KMS-11 (cell line): ENCODE measurements around the gene BAIAP2L2.
"Not testable (repeated sequence)": the region's sequence is repeated elsewhere in the genome, so short reads cannot be mapped to it uniquely, and the experiment has no call there.

Source experiments
- H2AFZ ChIP-seq: fragments of 200-600 bp; sonication (generic); 2 replicates; pipeline ENCODE4 v1.6.1; 2016; ENCODE audit warnings: antibody characterized with exemption, mixed run types, low read depth
- H3K27ac ChIP-seq: fragments of 200-600 bp; sonication (generic); 2 replicates; pipeline ENCODE4 v1.6.1; 2016; ENCODE audit warnings: mild to moderate bottlenecking, mixed run types
- H3K27me3 ChIP-seq: fragments of 200-600 bp; sonication (generic); 2 replicates; pipeline ENCODE4 v1.6.1; 2017; ENCODE audit warnings: mild to moderate bottlenecking, low read depth, mixed run types, moderate library complexity; ENCODE audit not compliant: insufficient read depth
- H3K36me3 ChIP-seq: fragments of 200-600 bp; sonication (generic); 2 replicates; pipeline ENCODE4 v1.6.1; 2017; ENCODE audit warnings: mild to moderate bottlenecking, mixed run types; ENCODE audit not compliant: insufficient read depth
- H3K4me1 ChIP-seq: fragments of 200-600 bp; sonication (generic); 2 replicates; pipeline ENCODE4 v1.6.1; 2016; ENCODE audit warnings: mild to moderate bottlenecking, low read depth, mixed run types; ENCODE audit not compliant: poor library complexity, severe bottlenecking
- H3K4me2 ChIP-seq: fragments of 200-600 bp; sonication (generic); 2 replicates; pipeline ENCODE4 v1.7.0; 2016; ENCODE audit warnings: mild to moderate bottlenecking, mixed run types
- H3K4me3 ChIP-seq: fragments of 200-600 bp; sonication (generic); IDR thresholded peaks from 2 replicates; pipeline ENCODE4 v1.6.1; 2017; ENCODE audit warnings: low read depth, low read length, mixed read lengths; ENCODE audit not compliant: insufficient read depth
- H3K79me2 ChIP-seq: fragments of 200-600 bp; sonication (generic); 2 replicates; pipeline ENCODE4 v1.6.1; 2016; ENCODE audit warnings: low read depth, mixed run types; ENCODE audit not compliant: insufficient read depth
- H3K9ac ChIP-seq: fragments of 200-600 bp; sonication (generic); 2 replicates; pipeline ENCODE4 v1.6.1; 2016; ENCODE audit warnings: mild to moderate bottlenecking, mixed run types
- H4K20me1 ChIP-seq: fragments of 200-600 bp; sonication (generic); 2 replicates; pipeline ENCODE4 v1.6.1; 2016; ENCODE audit warnings: mild to moderate bottlenecking, mixed run types; ENCODE audit not compliant: insufficient read depth
- TF ChIP-seq, protein P1 (sequence below): fragments of 200-600 bp; sonication (generic); conservative IDR thresholded peaks from 2 replicates; pipeline ENCODE4 v1.6.1; 2017; ENCODE audit warnings: low read depth, mild to moderate bottlenecking, antibody characterized with exemption, low read length, moderate library complexity, mixed read lengths

Gene BAIAP2L2

DNA sequence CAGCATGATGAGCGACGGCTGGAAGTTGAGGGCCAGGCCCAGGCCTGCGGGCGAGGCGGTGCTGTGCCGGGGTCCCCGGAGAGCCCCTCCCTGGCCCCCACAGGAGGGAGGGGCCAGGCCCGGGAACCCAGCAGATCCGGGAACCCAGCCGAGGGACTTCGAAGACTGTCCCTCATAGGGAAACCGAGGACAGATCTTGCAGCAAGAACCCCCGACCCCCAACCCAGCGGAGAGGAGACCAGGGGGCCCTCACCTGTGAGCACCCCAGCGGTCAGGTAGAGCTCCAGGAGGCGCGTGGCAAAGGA lies 28.9 kb downstream of the BAIAP2L2 start:
- Histone ChIP-seq H2AFZ (no peak overlapping the region), H3K4me3 (no peak overlapping the region), H4K20me1 (no peaks in the 10 kb centered on the region), H3K27ac (no peak overlapping the region), H3K4me1 (no peaks in the 10 kb centered on the region), H3K36me3 (no peaks in the 10 kb centered on the region), H3K27me3 (no peaks in the 10 kb centered on the region), H3K4me2 (no peak overlapping the region), H3K9ac (no peak overlapping the region), H3K79me2 (no peaks in the 10 kb centered on the region)
- TF ChIP-seq, protein P1, sequence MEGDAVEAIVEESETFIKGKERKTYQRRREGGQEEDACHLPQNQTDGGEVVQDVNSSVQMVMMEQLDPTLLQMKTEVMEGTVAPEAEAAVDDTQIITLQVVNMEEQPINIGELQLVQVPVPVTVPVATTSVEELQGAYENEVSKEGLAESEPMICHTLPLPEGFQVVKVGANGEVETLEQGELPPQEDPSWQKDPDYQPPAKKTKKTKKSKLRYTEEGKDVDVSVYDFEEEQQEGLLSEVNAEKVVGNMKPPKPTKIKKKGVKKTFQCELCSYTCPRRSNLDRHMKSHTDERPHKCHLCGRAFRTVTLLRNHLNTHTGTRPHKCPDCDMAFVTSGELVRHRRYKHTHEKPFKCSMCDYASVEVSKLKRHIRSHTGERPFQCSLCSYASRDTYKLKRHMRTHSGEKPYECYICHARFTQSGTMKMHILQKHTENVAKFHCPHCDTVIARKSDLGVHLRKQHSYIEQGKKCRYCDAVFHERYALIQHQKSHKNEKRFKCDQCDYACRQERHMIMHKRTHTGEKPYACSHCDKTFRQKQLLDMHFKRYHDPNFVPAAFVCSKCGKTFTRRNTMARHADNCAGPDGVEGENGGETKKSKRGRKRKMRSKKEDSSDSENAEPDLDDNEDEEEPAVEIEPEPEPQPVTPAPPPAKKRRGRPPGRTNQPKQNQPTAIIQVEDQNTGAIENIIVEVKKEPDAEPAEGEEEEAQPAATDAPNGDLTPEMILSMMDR = no peak

DNA sequence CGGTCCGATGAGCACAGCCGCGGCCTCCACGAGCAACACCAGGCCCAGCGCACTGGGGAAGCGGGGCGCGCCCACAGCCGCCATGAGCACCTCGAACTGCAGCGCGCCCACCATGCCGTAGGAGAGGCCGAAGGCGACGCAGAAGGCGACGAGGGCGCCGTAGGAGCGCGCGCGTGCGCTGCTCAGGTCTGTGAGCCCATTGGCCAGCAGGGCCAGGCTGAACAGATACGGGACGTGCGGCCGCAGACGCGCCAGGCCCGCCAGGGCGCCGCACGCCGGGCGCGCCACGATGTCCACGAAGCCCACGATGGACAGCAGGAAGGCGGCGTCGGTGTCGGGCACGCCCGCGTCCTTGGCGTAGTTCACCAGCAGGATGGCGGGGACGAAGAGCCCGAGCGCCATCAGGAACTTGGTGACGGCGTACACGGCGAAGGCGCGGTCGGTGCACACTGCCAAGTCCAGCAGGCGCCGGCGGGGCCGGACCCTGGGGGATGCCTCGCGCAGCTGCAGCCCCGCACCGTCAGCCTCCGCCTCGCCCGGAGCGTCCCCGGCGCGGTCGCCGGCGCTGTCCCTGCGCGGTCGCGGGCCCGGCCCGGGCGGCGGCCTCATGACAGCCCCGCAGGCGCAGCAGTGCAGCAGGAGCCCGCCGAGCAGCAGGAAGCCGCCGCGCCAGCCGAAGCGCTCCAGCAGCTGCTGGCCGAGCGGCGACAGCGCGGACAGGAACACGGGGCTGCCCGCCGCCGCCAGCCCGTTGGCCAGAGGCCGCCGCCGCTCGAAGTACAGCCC lies 29.4 kb downstream of the BAIAP2L2 start:
- Histone ChIP-seq H3K79me2 (no peaks in the 10 kb centered on the region), H3K4me2 (no peak overlapping the region), H3K9ac (no peak overlapping the region), H3K4me1 (no peaks in the 10 kb centered on the region), H4K20me1 (no peaks in the 10 kb centered on the region), H3K27ac (no peak overlapping the region), H2AFZ (no peak overlapping the region), H3K4me3 (no peak overlapping the region), H3K36me3 (no peaks in the 10 kb centered on the region), H3K27me3 (no peaks in the 10 kb centered on the region)
- TF ChIP-seq, protein P1 = no peak

DNA sequence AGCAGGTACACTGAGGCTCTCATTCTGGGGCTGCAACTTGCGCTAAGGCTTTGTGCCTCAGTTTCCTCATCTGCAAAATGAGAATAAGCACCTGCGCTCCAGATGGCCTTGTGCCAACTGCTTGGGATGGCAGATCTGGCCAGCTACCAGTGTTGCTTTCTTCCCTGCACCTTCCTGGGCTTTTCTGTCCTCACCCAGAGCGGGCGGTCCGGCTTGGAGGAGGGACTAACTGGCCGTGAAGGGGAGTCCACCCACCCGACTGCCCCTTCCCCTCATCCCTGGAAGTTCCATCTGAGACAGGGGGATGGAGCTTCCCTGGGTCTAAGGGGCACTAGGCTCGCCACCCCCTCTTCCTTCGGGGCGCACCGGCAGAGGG lies 30.0 kb downstream of the BAIAP2L2 start:
- no peaks in the 10 kb centered on the region for H3K27me3 ChIP-seq
- H3K9ac ChIP-seq = no peak overlapping the region
- no peak overlapping the region for H3K4me3 ChIP-seq
- H4K20me1 ChIP-seq = no peaks in the 10 kb centered on the region
- no peaks in the 10 kb centered on the region for H3K79me2 ChIP-seq
- H3K4me1 ChIP-seq = no peaks in the 10 kb centered on the region
- H3K4me2 ChIP-seq = no peak overlapping the region
- H2AFZ ChIP-seq = no peak overlapping the region
- no peaks in the 10 kb centered on the region for H3K36me3 ChIP-seq
- TF ChIP-seq, protein P1 = no peak
- H3K27ac ChIP-seq = no peak overlapping the region

DNA sequence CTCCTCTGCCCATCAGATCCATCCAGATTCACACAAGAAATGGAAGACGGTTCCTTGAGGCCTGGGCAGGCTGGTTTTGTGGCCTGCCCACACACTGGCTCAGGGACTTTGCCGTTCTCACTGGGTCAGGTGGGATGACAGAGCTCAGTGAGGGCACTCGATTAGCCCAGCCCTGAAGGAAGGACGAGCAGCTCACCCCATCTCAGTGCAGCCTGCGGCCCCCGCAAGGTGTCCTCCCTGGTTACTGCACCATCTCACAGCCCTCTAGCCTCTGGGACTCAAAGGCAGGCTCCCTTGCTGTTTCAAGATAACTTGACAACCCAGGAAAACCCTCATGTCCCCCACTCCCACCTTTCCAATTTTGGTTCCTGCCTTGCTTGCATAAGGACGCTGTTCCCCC lies 30.7 kb downstream of the BAIAP2L2 start:
- H3K36me3 ChIP-seq = no peaks in the 10 kb centered on the region
- no peak overlapping the region for H3K27ac ChIP-seq
- no peaks in the 10 kb centered on the region for H3K4me1 ChIP-seq
- no peak overlapping the region for H3K9ac ChIP-seq
- H3K4me3 ChIP-seq = no peak overlapping the region
- H3K4me2 ChIP-seq = no peak overlapping the region
- no peaks in the 10 kb centered on the region for H3K79me2 ChIP-seq
- no peaks in the 10 kb centered on the region for H3K27me3 ChIP-seq
- H4K20me1 ChIP-seq = no peaks in the 10 kb centered on the region
- H2AFZ ChIP-seq = no peak overlapping the region
- TF ChIP-seq, protein P1 = no peak

DNA sequence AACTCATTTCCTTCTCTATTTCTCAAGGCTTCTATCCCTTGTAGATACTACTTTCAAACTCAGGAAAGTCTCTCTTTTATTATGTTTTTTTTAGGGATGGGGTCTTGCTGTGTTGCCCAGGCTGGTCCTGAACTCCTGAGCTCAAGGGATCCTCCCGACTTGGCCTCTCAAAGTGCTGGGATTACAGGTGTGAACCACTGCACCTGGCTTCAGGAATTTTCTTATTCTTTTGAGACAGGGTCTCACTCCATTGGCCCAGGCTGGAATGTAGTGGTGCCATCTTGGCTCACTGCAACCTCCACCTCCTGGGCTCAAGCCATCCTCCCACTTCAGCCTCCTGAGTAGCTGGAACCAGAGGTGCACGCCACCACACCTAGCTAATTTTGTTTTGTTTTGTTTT lies 31.3 kb downstream of the BAIAP2L2 start:
- H3K4me1 ChIP-seq, H3K4me2 ChIP-seq, H3K79me2 ChIP-seq: not testable (repeated sequence)

More for the DNA sequence above, 31.3 kb downstream of the BAIAP2L2 start:
- not testable (repeated sequence) for H3K36me3 ChIP-seq, H2AFZ ChIP-seq, H3K27ac ChIP-seq, H4K20me1 ChIP-seq, H3K4me3 ChIP-seq, H3K9ac ChIP-seq, H3K27me3 ChIP-seq
